HUDEP-2 (cell line): ENCODE data around the gene SKI.

Experiments
- DNase-seq, 76 experiments: peaks; one replicate each; lab custom pipeline; 2025; ENCODE audit not compliant: unreplicated experiment in 76 of 76; lab: John Stamatoyannopoulos, UW

The SKI gene

DNA sequence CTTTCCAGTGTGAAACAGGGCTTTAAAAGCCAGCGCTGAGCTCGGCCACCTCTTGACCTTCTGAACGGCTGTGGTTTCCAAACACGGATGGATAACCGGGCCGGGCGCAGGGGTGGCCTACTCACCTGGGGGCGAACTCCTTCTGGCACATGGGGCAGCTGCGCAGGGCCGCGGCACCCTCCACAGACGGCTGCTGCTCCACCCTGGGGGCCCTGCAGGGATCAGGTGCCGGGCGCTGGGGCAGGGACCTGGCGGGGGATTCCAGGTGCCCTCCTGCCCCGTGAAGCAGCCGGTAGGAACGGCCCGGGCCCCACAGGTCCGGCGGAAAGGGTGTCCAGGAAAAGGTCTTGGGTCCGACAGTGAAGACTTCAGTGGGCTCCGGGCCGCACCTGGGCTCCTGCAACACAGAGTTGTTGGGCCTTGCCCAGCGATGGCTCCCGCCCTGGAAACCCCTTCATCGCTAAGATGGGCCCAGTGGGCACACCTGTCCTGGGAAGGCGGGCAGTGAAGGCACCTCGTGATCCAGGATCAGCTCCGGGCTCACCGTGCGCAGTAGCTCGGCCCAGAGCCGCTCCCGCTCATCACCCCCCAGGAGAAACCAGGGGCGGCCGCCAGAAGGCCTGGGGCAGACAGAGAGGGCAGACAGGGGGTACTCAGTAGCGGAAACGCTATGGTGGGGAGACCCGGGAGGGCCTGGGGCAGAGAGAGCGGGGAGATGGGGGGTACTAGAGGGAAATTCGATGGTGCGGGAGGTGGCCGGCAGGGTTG, 34.4 kb upstream of the SKI start:
- DNase-seq, result no peak

DNA sequence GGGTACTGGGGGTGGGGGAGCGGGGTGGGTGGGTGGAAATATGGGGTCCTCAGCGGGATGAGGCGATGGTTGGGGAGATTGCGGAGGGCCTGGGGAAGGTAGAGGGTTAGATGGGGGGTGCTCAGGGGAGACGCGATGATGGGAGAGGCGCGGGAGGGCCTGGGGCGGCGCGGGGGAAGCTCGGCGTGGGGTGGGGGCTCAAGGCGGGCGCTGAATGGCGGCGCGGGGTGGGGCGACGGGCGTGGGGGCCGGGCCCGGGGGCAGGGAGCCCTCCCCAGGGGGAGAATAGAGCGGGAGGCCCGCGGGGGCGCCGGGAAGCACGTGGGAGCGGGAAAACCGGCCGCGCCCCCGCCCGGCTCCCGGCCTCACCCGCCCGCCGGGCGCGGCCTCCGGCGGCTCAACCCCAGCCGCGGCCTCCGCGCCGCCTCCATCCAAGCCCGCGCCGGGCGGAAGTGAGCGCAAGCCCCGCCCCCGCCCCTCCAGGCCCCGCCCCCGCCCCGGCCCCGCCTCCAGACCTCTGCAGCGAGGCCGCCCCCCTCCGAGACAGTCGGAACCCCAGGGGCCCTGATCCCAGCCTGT, 33.7 kb upstream of the SKI start, which contains the start of gene FAAP20:
TSS of gene FAAP20 (minus strand) at position 454 of the 579 bp plus-strand sequence. CDS start at position 431, 23 bp downstream.
- peak in 63 of 76 experiments; percentile 11 to 97 (median 71) for DNase-seq

DNA sequence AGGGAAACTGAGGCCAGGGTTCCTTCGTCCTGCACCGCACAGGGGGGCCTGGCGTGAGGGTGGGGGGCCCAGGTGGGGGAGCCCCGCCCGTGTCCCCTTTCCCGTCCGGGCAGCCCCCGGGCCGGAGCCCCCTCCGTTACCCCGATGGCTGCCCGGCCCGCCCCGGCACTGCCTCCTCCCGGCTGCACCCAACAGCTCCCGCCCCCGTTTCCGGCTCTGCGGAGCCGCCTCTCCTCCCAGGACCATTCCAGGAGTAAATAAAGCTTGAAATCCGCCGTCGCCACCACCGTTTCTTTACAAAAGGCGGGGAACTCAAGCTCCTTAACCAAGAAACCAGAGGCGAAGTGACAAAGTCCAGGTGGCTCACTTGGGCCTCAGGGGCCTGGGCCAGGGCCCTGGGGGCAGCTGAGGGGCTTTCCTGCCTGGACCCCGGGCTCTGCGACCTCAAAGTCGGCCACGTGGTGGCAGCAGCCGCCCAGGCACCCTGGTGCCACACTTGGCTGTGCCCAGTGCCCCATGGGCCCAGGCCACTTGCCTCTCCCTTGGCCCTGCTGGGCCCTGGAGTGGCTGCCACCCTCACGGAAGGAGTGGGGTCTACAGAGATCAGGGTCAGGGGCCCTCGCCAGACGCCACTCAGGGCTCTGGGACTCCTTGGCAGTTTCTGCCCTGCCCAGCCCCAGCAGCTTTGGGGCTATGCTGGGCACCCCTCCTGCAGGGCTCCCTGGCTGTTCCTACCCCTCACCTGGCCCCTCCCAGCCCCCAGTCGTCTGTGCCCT, 33.0 kb upstream of the SKI start:
- DNase-seq, result peak in 73 of 76 experiments; percentile 15 to 98 (median 74)

DNA sequence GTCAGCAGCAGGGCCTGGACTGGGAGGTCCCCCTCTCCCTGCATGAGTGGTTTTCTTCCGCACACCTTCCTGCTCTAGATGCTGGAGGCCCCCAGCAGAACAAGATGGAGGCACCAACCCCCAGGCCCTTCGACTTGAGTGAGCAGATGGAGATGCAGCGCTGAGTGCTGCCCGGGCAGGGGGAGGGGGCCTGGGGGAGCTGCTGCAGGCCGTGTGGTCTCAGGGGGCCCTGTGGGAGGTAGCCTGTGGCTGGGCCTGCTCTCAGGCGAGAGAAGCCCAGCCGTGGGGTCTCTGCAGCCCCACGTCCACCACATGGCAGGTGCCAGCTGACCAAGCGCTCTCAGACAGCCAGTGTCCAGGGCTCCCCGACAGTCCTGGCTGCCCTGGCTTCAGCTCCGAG, 32.3 kb upstream of the SKI start:
- no peak for DNase-seq

DNA sequence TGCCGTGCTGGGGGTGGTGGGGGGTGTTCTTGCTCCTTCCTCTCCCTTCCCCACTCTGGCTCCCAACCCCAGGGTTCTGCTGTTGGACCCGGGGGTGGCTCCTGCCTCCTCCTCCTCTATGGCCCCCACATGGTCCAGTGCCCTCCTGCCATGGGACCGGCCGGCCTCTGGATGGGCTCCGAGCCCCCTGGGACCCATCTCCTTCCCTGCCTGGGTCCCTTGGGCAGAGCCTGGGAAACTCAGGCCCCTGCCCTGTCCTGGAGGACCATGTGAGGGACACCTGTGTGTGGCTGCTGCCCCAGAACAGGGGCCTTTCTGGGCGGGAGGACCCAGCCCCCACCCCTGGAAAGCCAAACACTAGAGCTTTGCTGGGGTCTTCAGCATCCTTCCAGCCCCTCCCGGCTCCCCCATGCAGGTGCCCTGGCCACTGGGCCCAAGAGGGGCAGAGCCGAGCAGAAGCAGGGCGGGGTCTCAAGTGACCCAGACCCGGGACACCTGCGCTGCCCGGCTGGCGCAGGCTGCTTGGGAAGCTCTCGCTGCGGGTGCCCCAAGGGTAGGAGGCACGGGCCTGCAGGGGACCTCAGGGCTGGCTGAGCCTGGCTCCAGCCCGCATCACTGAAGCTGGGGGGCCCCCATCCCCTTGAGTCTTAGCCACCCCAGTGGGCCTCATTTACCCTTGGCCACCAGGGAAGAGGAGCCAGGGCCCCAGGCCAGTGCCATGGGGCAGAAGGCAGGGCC, 31.0 kb upstream of the SKI start:
- no peak for DNase-seq

DNA sequence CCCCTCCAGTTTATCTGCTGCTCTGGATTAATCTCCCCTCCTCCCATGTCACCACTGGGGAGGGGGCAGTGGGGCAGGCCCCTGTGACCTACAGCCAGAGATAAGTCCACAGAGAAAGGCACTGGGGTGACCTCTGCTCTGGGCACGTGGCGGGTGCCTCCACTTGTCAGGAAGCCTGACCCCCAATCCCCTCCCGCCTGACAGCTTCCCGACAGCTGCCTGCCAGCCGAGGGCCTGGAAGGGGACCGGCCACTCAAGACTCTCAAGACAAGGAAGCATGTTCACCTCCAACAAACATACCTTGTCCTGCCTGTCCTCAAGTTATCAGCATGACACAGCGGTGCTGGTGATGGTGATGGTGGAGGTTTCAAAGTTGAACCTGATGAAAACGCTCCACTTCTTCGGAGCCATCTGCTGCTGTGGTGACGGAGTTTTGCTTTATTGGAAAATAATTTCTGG, 30.4 kb upstream of the SKI start:
- DNase-seq, result no peak

DNA sequence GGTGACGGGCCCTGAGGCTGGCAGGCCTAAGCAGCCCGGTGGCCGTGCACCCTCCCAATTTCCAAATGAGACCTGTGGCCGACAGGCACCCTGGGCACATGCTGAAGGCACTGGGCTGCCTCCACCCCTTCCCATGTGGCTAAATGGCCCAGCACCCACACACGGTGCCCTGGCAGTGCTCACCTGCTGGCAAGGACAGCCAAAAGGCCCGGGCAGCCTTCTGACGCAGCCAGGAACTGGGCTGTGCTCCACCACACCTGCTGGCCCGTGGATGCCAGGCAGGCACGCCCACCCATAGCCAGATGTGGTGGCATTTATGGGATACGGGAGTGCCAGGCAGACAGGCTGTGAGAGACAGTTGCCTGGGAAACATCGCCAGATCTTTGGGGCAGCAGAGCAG, 29.5 kb upstream of the SKI start:
- peak in 1 of 76 experiments; percentile 54 for DNase-seq

DNA sequence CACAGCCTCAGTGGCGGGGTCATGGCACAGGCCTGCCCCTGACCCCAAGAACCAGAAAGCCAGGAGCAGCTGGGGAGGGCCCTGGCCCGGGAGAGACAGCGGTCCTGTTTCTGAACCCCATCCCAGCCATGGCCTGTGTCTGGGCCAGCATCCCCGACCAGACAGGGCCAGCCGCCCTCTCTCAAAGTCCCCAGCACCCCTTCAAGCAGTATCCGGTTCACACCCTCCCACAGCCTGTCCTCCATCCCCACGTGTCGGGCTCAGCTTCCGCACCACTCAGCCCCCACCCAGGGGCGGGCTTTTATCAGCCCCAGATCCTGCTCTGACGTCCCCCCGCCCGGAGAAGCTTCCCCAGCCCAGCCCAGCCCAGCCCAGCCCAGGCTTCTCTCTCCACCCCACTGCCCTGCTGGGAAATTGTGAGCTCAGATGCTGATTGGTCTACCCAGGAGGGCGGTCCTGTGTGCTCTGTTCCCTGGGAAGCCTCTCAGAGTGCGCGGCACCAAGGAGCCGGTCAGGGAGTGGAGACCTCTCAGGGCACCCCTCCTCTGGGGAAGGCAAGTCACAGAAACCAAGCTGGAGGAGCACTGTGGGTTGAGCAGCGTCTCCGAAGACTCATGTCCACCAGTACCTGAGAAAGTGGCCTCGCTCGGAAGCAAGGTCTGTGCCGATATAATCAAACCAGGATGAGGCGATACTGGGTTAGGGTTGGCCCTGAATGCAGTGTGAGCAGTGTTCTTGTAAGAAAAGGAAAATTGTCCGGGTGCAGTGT, 28.9 kb upstream of the SKI start:
- DNase-seq, result peak in 75 of 76 experiments; percentile 20 to 96 (median 91)

DNA sequence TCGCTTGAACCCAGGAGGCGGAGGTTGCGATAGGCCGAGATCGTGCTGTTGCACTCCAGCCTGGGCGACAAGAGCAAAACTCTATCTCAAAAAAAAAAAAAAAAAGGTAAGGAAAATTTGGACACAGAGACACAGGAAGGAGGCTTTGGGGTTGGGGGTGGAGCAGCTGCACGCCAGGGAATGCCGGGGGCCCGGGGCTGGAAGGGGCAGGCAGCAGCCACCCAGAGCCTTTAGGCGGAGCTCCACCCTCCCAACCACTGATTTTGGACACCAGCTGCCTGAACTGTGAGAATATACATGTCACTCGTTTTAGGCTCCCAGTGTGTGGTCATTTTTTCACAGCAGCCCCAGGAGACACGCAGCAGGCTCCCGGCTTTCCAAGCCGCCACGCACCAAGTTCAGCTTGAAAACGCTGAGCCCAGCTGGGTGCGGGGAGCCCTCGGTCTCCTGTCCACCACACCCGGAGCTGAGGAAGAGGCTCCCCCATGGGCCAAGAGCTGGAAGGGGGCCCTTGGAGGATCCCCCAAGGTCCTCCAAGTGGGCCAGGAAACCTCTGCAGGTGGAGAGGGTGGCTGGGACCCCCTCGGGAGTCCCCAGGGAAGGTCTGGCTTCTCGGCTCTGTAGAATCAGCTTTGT, 27.7 kb upstream of the SKI start:
- DNase-seq, result no peak

DNA sequence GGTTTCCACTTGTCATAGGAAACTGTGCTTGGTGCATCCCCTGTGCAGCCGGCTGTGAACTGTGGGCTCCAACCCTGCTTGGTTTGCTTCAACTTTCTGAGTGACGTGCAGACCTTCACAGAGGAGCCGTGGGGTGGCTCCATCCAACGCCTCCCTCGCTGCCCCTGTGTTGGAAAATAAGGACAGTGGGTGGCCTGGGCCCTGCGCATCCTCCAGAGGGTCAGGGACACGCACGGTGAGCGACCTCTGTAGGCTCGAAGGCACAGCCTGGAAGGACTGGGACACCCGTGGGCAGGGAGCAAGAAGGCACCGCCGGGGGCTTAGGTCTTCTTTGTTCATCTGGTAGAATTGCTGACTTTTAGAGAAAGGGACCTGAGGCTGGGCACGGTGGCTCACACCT, 27.1 kb upstream of the SKI start:
- no peak for DNase-seq

DNA sequence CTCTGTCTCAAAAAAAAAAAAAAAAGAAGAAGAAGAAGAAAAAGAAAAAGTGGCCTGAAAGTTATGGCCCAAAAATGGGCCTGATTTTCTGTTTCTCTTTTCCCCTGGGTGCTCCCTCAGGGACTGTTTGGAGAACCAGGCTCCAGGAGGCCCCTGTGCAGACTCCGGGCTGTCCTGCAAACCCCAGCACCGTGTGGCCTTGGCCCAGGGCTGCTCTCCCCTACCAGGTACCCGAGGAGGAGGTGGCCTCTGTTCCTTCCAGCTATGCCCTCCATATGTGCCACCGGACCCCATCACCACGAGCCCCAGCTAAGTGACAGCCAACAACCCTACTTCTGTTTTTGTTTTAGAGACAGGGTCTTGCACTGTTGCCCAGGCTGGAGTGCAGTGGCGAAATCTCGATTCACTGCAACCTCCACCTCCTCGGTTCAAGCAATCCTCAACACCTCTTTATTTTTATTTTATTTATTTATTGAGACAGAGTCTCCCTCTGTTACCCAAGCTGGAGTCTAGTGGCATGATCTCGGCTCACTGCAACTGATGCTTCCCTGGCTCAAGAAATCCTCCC, 26.0 kb upstream of the SKI start:
- DNase-seq, result no peak

DNA sequence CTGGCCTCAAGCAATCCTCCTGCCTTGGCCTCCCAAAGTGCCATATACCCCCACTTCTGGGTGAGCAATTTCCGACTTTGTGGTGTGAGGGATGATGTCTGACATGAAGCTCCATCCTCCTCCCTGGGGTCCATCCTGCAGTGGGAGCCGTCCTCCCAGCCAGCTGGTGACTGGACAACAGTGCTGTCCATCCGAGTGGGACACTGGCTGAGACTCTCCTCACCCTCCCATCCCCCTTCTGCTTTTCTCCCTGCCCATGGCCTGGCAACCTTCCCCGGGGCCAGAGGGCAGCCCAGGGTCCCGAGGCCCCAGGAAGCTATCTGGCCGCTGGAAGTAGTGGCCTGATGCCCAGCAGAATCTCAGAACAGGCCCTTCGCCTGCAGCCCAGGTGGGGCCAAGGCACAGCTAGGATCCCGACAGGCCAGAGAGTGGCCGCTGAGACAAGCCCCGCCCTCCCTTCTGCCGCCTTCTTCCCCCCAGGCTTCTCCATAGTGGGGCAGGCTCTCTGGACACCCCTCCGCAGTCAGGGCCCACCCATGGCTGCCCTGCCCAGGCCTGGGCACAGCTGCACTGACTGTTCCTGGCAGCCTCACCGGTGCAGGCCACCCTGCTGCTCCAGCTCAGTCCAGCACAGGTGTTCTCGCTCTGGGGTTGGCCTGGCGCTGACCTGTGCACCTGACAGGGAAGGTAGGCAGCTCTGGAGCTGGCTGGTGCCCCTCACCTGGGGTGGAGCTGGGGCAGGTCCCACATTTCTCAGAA, 25.1 kb upstream of the SKI start:
- no peak for DNase-seq

DNA sequence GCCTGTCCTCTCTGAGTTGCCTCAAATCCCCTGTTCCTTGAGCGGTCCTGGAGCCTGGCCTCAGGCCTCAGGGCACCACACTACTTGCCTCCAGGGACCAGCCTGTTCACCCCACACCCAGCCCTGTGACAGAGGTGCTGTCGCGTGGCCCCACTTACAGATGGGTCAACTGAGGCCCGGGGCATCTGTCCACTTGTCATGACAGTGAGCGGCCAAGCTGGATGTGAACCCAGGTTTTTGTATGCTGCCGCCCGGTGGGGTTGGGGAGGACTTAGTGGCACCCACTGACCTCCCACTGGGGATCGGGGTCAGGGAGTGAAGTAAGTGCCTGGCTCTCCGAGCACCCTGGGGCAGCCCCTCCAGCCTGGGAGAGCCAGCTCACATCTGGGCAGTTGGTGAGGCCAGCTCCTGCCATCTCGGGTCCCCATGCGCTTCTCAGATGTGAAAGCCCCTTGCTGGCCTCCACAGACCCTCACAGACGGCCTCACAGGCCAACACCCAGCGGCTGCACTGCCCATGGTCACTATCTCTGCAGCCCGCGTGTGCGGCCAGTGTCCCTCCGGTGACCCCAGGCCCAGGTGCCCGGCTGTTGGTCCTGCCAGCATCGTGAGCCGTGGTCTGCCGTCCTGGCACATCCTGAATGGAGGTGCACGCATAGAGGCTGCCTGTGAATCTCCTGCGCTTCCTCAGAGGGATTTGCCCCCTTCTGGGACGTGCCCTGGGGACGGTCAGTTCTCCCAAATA, 24.3 kb upstream of the SKI start:
- no peak for DNase-seq

DNA sequence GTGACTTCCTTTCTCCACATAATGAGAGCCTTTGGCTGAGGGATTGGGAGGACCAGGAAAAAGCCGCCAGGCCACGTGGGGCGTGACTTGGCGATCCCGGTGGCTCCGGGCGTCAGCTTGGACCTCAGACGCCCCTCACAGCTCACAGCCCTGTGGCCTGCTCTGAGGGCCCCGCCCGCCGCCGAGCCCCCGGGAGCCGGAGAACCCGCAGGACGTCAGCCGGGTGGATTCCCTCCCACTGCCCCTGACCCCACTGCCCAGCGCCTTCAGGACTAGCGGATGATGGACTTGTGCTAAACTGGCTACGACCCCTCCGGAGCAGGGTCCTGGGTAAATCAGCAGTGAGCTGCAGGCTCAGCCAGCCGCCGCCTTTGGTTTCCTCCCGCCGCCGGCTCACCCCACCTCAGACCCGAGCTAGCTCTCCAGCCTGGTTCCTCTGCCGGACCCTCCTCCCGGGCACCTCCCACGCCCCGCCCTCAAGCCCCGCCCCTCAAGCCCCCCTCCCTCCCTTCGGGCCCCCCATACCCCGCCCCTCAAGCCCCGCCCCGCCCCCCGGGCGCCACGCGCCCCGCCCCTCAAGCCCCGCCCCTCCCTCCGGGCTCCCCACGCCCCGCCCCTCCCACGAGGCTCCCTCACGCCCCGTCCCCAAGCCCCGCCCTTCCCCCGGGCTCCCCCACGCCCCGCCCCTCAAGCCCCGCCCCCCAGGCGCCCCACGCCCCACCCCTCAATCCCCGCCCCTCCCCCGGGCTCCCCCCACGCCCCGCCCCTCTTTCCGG, 23.5 kb upstream of the SKI start:
- DNase-seq, result peak in 58 of 76 experiments; percentile 15 to 97 (median 84)

DNA sequence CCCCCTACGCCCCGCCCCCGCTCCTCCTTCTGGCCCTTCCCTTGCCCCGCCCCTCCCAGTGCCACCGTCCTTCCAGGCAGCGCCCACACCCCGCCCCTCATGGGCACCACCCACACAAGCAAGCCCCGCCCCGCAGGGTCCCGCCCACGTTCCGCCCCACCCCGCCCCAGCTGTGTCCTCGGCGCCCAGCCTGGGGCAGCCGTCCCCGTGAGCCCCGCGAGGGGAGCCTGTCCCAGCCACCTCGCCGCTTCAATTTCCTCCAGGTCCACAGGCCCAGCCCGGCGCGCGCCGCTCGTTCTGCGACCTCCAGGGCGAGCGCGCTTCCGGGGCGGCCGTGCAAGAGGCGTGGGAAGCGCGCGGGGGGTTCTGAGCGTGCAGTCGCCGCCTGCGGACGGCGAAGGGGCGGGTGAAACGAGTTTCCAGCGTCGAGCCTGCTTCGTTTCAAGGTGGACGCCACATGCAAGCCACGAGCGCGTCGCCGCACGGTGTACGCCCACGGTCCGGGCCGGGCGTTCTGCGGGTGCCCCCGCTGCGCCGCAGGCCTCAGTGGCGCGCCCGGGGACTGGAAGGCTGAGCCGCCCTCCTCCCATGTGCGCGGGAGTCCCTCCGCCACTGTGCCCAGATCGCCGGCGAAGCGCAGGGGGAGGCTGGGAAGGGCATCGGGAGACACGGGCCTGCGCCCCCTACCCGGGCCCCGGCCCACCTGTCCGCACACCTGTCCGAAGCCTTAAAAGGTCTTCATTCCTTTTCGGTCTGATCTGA, 22.7 kb upstream of the SKI start:
- peak in 73 of 76 experiments; percentile 6 to 97 (median 91) for DNase-seq

DNA sequence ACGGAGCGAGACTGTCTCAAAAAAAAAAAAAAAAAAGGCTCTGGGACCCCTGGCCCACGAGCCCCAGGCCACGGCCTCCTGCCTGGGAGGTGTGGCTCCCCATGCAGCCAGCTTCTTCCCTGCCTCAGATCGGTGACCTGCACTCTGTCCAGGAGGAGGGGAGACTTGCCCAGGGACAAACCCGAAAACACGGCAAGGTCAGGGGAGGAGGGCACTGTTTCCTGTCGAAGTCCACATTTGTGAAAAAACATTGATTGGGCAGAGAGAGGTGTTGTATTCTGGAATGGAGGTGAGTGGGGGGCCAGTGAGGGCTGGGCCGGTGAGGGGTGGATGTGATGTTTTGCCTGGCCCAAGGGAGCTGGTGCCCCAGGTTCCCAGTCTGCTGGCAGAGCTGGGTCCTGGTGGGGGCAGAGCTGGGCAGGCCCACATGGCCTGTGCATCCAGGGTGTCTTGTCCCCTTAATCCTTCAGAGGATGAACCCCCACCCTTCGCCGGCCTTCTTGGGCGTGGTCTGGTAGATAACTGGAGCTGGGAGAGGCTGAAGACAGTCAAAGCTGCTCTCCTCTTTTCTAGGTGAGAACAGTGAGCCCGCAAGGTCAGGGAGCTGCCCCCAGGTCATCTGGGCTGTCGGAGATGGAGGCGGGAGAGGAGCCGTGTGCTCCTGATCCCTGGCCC, 21.2 kb upstream of the SKI start:
- peak in 53 of 76 experiments; percentile 7 to 68 (median 44) for DNase-seq
